Smooth muscle cell (in vitro differentiated cells): ENCODE measurements around the gene KLF16. TPM values are rescaled to one million over a fixed set of nuclear protein-coding genes. Genes with fewer than 3 reads are reported as not detected.

Experiments
- DNase-seq: peaks from one replicate; lab custom pipeline; 2025; ENCODE audit not compliant: unreplicated experiment; lab: John Stamatoyannopoulos, UW
- H2AFZ ChIP-seq: fragments of 200-600 bp; sonication (generic); 2 replicates; pipeline ENCODE4 v1.6.0; 2016; ENCODE audit warnings: antibody characterized with exemption, low read depth, mild to moderate bottlenecking
- H3F3A ChIP-seq: fragments of 200-600 bp; sonication (generic); 2 replicates; pipeline ENCODE4 v1.6.0; 2017; ENCODE audit warnings: antibody characterized with exemption, low read depth
- H3K27ac ChIP-seq: fragments of 200-600 bp; sonication (generic); 2 replicates; pipeline ENCODE4 v1.5.1; 2016; ENCODE audit warnings: low read depth, mild to moderate bottlenecking
- H3K27me3 ChIP-seq: fragments of 200-600 bp; sonication (generic); 2 replicates; pipeline ENCODE4 v1.6.1; 2016; ENCODE audit warnings: low read depth, mild to moderate bottlenecking
- H3K36me3 ChIP-seq: fragments of 200-600 bp; sonication (generic); 2 replicates; pipeline ENCODE4 v1.5.1; 2016; ENCODE audit warnings: low read depth
- H3K4me1 ChIP-seq: fragments of 200-600 bp; sonication (generic); 2 replicates; pipeline ENCODE4 v1.5.1; 2016; ENCODE audit warnings: low read depth
- H3K4me2 ChIP-seq: fragments of 200-600 bp; sonication (generic); 2 replicates; pipeline ENCODE4 v1.6.0; 2016; ENCODE audit warnings: mild to moderate bottlenecking
- H3K4me3 ChIP-seq: fragments of 200-600 bp; sonication (generic); 2 replicates; pipeline ENCODE4 v1.5.1; 2016; ENCODE audit warnings: mild to moderate bottlenecking
- H3K79me2 ChIP-seq: fragments of 200-600 bp; sonication (generic); 2 replicates; pipeline ENCODE4 v1.6.0; 2016; ENCODE audit warnings: low read depth, mild to moderate bottlenecking
- H3K9ac ChIP-seq: fragments of 200-600 bp; sonication (generic); 2 replicates; pipeline ENCODE4 v1.6.0; 2016; ENCODE audit warnings: low read depth
- H3K9me3 ChIP-seq: fragments of 200-600 bp; sonication (generic); replicated peaks from 2 replicates; pipeline ENCODE4 v1.5.1; 2016; ENCODE audit warnings: low read depth
- H4K20me1 ChIP-seq: fragments of 200-600 bp; sonication (generic); 2 replicates; pipeline ENCODE4 v1.6.0; 2016; ENCODE audit warnings: low read depth
- CTCF ChIP-seq: fragments of 200-600 bp; sonication (generic); IDR thresholded peaks from 2 replicates; pipeline ENCODE4 v1.5.1; 2017; ENCODE audit warnings: borderline replicate concordance, mild to moderate bottlenecking, antibody characterized with exemption; ENCODE audit not compliant: insufficient read depth, poor library complexity, severe bottlenecking
- WGBS: methylation state at CpG from one replicate; pipeline ENCODE4 v1.1.7; 2016; ENCODE audit warnings: low lambda C conversion rate; 5-methylcytosine and 5-hydroxymethylcytosine counted together
- polyA plus RNA-seq: library from polyadenylated mRNA; unstranded; fragments of >200 nt; fragmentation: Nextera tagmentation; extraction: Ambion mirVana; gene quantifications from 2 replicates; pipeline ENCODE4 v1.2.1, GENCODE V29; 2016
- total RNA-seq: library from RNA; depleted of rRNA; stranded (reverse); fragments of >200 nt; gene quantifications from 2 replicates; pipeline ENCODE4 v1.2.3, GENCODE V29; 2014

The KLF16 gene
- total and polyA plus RNA-seq, 2 experiments from 2014 or later, result 5.8 to 15.4 TPM

DNA sequence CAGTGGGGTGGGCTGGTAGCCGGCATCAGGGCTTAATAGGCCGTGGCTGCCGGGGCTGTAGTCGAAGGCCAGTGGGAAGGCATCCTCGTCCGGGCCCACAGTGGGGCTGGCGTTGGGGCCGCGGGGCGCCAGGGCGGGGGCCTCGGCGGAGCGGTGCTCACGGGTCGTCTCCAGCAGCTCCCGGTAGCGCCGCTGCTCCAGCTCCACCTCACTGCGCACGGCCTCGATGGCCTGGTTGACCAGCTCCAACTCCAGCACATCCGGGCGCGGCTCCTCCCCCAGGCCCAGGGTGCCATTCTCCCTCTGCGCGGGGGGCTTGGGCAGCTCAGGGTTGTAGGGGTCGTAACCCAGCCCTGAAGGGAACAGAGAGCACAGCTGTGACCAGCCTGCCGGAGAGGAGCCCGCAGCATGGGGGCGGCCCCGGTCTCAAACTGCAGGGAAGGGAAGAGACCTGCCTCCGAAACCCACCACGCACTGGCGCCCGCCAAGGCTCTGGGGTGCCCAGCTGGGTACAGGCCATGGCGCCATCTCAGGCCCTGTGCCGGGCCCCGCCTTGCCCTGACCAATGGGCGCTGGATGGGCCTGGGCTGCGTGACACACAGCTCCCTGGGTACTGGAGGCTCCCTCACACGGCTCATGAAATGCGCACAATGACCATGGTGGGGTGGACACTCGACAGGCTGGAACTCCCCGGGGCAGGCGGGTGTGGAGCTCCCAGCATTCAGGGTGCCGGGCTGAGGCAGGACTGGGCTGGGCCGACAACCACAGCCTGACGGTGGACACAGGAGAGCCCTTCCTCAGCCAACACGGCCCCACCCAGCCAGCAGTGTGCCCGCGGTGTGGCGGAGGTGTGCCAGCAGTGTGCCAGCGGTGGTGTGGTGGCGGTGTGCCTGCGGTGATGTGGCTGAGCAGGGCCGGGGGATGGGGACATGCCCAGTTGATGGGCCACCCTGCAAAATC is 34.8 kb downstream of the KLF16 start:
- H3K4me1 ChIP-seq, result no peaks in the 10 kb centered on the region
- H3K36me3 ChIP-seq, result no peaks in the 10 kb centered on the region
- H3K79me2 ChIP-seq, result peaks cover 6% of the 10 kb centered on the region
- H3K9me3 ChIP-seq, result no peaks in the 10 kb centered on the region
- H3K27ac ChIP-seq, result no peak overlapping the region
- H3K4me2 ChIP-seq, result no peak overlapping the region
- no peaks in the 10 kb centered on the region for H3K27me3 ChIP-seq
- no peak for DNase-seq
- H3K4me3 ChIP-seq, result no peak overlapping the region
- no peak overlapping the region for H2AFZ ChIP-seq
- no peak overlapping the region for H3K9ac ChIP-seq
- no peaks in the 10 kb centered on the region for H3F3A ChIP-seq
- H4K20me1 ChIP-seq, result peaks cover 68% of the 10 kb centered on the region
- WGBS, result 97% methylated on average over 41 of the region's 57 CpGs
- TF ChIP-seq CTCF, result no peak

DNA sequence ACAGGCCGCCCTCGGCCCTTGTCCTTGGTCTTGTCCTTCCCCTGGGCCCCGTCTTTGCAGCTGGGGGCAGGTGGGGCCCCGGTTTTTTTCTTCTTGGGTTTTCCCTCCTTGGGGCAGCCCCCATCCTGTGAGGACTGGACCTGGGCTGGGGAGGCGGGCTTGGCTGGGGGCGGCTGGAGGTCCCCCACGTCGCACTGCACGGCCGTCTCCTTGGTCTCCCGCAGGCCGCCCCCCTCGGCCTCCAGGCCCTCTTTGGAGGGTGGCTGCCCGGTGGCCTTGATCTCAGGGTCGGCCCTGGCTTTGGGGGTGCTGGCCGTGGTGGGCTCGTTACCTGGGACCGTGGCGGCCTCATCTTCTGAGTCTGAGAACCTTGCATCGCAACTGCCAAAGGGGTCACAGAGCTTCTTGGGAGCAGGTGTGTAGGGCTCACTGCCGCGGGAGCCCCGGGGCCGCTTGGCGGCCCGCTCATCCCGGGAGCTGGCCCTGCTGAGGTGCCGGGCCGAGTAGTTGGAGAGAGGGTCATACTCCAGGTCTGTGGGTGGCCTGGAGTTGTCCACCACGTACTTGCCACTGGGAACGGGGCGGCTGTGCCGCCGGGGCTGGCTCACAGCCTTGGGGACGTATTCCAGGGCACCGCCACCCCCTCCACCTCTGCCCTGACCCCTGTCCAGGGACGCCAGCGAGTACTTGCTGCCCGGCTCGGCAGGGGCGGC is 35.7 kb downstream of the KLF16 start:
- H3K36me3 ChIP-seq, result no peaks in the 10 kb centered on the region
- no peaks in the 10 kb centered on the region for H3K4me1 ChIP-seq
- peaks cover 4% of the 10 kb centered on the region for H3K79me2 ChIP-seq
- H3K9ac ChIP-seq, result no peak overlapping the region
- WGBS, result 96% methylated on average over 35 of the region's 41 CpGs
- H4K20me1 ChIP-seq, result peaks cover 60% of the 10 kb centered on the region
- H2AFZ ChIP-seq, result no peak overlapping the region
- H3K4me3 ChIP-seq, result no peak overlapping the region
- no peaks in the 10 kb centered on the region for H3K9me3 ChIP-seq
- no peak for DNase-seq
- no peaks in the 10 kb centered on the region for H3F3A ChIP-seq
- TF ChIP-seq CTCF, result no peak
- H3K4me2 ChIP-seq, result no peak overlapping the region
- no peaks in the 10 kb centered on the region for H3K27me3 ChIP-seq
- H3K27ac ChIP-seq, result no peak overlapping the region

- 75% methylated on average over 37 of the region's 63 CpGs for WGBS
- no peaks in the 10 kb centered on the region for H3K9me3 ChIP-seq
- no peak for TF ChIP-seq CTCF
- no peak overlapping the region for H3K4me2 ChIP-seq
- no peak overlapping the region for H2AFZ ChIP-seq
- H3K27me3 ChIP-seq, result no peaks in the 10 kb centered on the region
- H3K4me1 ChIP-seq, result no peaks in the 10 kb centered on the region
- peaks cover 4% of the 10 kb centered on the region for H3K79me2 ChIP-seq
- no peak for DNase-seq
- H4K20me1 ChIP-seq, result peaks cover 51% of the 10 kb centered on the region
- no peak overlapping the region for H3K27ac ChIP-seq
- no peaks in the 10 kb centered on the region for H3F3A ChIP-seq
- no peak overlapping the region for H3K9ac ChIP-seq
- no peaks in the 10 kb centered on the region for H3K36me3 ChIP-seq
- peak overlapping the region; percentile 8 for H3K4me3 ChIP-seq
Measured at GRCh38 chr19:1826557-1827521, 36.5 kb downstream of the KLF16 start.
